Mesenchymal stem cell (in vitro differentiated cells and primary cell): ENCODE data around the gene AUP1.

Source experiments
- DNase-seq: peaks from one replicate; pipeline ENCODE4 v3.0.0-alpha.2; 2013
- H2AFZ ChIP-seq: one replicate; pipeline ENCODE4 v1.6.1; 2013; ENCODE audit warnings: low read depth, mild to moderate bottlenecking, control low read depth, inconsistent platforms, low read length, moderate library complexity
- H2AK5ac ChIP-seq: 2 replicates; pipeline ENCODE4 v1.6.1; 2013; ENCODE audit warnings: low read length, moderate library complexity, mild to moderate bottlenecking, inconsistent platforms; ENCODE audit not compliant: severe bottlenecking
- H2BK120ac ChIP-seq: one replicate; pipeline ENCODE4 v1.6.1; 2013; ENCODE audit warnings: low read depth, mild to moderate bottlenecking, inconsistent platforms, low read length, moderate library complexity
- H2BK12ac ChIP-seq, 2 experiments: one replicate each; pipeline ENCODE4 v1.6.1; 2013; ENCODE audit warnings: inconsistent platforms in 2 of 2, low read length in 2 of 2, mild to moderate bottlenecking in 2 of 2, moderate library complexity in 2 of 2, control low read depth in 1 of 2
- H2BK15ac ChIP-seq: one replicate; pipeline ENCODE4 v1.6.1; 2013; ENCODE audit warnings: mild to moderate bottlenecking, low read depth, inconsistent platforms; ENCODE audit not compliant: poor library complexity, severe bottlenecking
- H2BK5ac ChIP-seq: 2 replicates; pipeline ENCODE4 v1.6.1; 2013; ENCODE audit warnings: low read depth, mild to moderate bottlenecking, low read length, control low read depth, inconsistent platforms; ENCODE audit not compliant: poor library complexity, severe bottlenecking
- H3K14ac ChIP-seq, 2 experiments: one replicate each; pipeline ENCODE4 v1.6.1; 2013; ENCODE audit warnings: inconsistent platforms in 2 of 2, low read length in 2 of 2, control low read depth in 1 of 2, mild to moderate bottlenecking in 1 of 2, moderate library complexity in 1 of 2
- H3K18ac ChIP-seq, 2 experiments: one replicate each; pipeline ENCODE4 v1.6.1; 2013; ENCODE audit warnings: inconsistent platforms in 2 of 2, low read length in 2 of 2, control low read depth in 1 of 2, low read depth in 1 of 2, mild to moderate bottlenecking in 1 of 2
- H3K23ac ChIP-seq, 2 experiments: one replicate each; pipeline ENCODE4 v1.6.1; 2013; ENCODE audit warnings: inconsistent platforms in 2 of 2, low read length in 2 of 2, mild to moderate bottlenecking in 2 of 2, moderate library complexity in 2 of 2, control low read depth in 1 of 2
- H3K27ac ChIP-seq: 2 replicates; pipeline ENCODE4 v1.5.1; 2013; ENCODE audit warnings: mild to moderate bottlenecking, moderate library complexity, low read length, control low read depth, inconsistent platforms; ENCODE audit not compliant: poor library complexity, severe bottlenecking
- H3K27me3 ChIP-seq, 2 experiments: 2 replicates each; pipeline versions ENCODE4 v1.6.1 to v1.7.0; 2013; ENCODE audit warnings: low read length in 2 of 2, mild to moderate bottlenecking in 2 of 2, moderate library complexity in 2 of 2, control low read depth in 1 of 2, inconsistent platforms in 1 of 2; ENCODE audit not compliant: control insufficient read depth in 1 of 2, insufficient read depth in 1 of 2
- H3K36me3 ChIP-seq, 2 experiments: 2 replicates each; pipeline versions ENCODE4 v1.6.1 to v1.7.0; 2013; ENCODE audit warnings: low read length in 2 of 2, control low read depth in 1 of 2, inconsistent platforms in 1 of 2, low read depth in 1 of 2, mild to moderate bottlenecking in 1 of 2; ENCODE audit not compliant: insufficient read depth in 2 of 2, control insufficient read depth in 1 of 2
- H3K4ac ChIP-seq, 2 experiments: one replicate each; pipeline ENCODE4 v1.6.1; 2013; ENCODE audit warnings: inconsistent platforms in 2 of 2, low read length in 2 of 2, mild to moderate bottlenecking in 2 of 2, moderate library complexity in 2 of 2, control low read depth in 1 of 2, low read depth in 1 of 2
- H3K4me1 ChIP-seq: 2 replicates; pipeline ENCODE4 v1.6.1; 2013; ENCODE audit warnings: low read depth, low read length, control low read depth; ENCODE audit not compliant: control insufficient read depth, insufficient read depth
- H3K4me2 ChIP-seq: 2 replicates; pipeline ENCODE4 v1.6.1; 2013; ENCODE audit warnings: low read length, mild to moderate bottlenecking, inconsistent platforms; ENCODE audit not compliant: poor library complexity, severe bottlenecking
- H3K4me3 ChIP-seq, 2 experiments: 2 replicates each; pipeline versions ENCODE4 v1.5.1 to v1.7.0; 2013; ENCODE audit warnings: low read length in 2 of 2, mild to moderate bottlenecking in 2 of 2, control low read depth in 1 of 2, low read depth in 1 of 2; ENCODE audit not compliant: insufficient read depth in 1 of 2
- H3K79me1 ChIP-seq: replicated peaks from 2 replicates; pipeline ENCODE4 v1.6.1; 2013; ENCODE audit warnings: mild to moderate bottlenecking, control low read depth, low read length, inconsistent platforms; ENCODE audit not compliant: poor library complexity, severe bottlenecking
- H3K9ac ChIP-seq: 2 replicates; pipeline ENCODE4 v1.7.0; 2013; ENCODE audit warnings: mild to moderate bottlenecking, low read length, moderate library complexity
- H3K9me3 ChIP-seq: 2 replicates; pipeline ENCODE4 v1.7.0; 2013; ENCODE audit warnings: mild to moderate bottlenecking, low read length; ENCODE audit not compliant: control insufficient read depth
- H4K8ac ChIP-seq: one replicate; pipeline ENCODE4 v1.6.1; 2013; ENCODE audit warnings: inconsistent platforms, mild to moderate bottlenecking, low read length, moderate library complexity
- H4K91ac ChIP-seq: one replicate; pipeline ENCODE4 v1.6.1; 2013; ENCODE audit warnings: mild to moderate bottlenecking, low read length, inconsistent platforms
- WGBS: methylation state at CpG from one replicate; pipeline ENCODE4 v1.1.7; 2013; ENCODE audit warnings: mixed read lengths; 5-methylcytosine and 5-hydroxymethylcytosine counted together

The AUP1 gene

GRCh38 chr2:74482801-74483674, 46.5 kb downstream of the AUP1 start, which contains the start of the genes CCDC142 and TTC31:
CCDC142 (minus strand) TSS chr2:74482998; CDS start chr2:74482837, 161 bp downstream.
TTC31 (plus strand) TSS chr2:74483081; CDS start chr2:74483096, 15 bp downstream.
- Histone ChIP-seq H2BK120ac (no peak within 1 kb of the TSS), H3K79me1 (peaks cover 28% of the 10 kb centered on the region), H4K8ac (peak within 1 kb of the TSS; percentile 89), H3K4me2 (peak within 1 kb of the TSS; percentile 98), H3K4ac (peak within 1 kb of the TSS in 1 of 2 experiments; percentile 75), H3K36me3 (peaks cover 12 to 45% of the 10 kb centered on the region in 2 experiments), H2AFZ (peak within 1 kb of the TSS; percentile 73), H3K27me3 (no peaks in the 10 kb centered on the region), H2BK15ac (peak within 1 kb of the TSS; percentile 45), H2BK12ac (no peak within 1 kb of the TSS), H3K4me1 (peaks cover 18% of the 10 kb centered on the region), H3K23ac (peak within 1 kb of the TSS in 1 of 2 experiments; percentile 40), H4K91ac (peak within 1 kb of the TSS; percentile 79), H2BK5ac (peak within 1 kb of the TSS; percentile 85), H3K27ac (peak within 1 kb of the TSS; percentile 85), H2AK5ac (no peak within 1 kb of the TSS), H3K4me3 (peak within 1 kb of the TSS; percentile 82 to 93), H3K9ac (peak within 1 kb of the TSS; percentile 94), H3K14ac (peak within 1 kb of the TSS in 1 of 2 experiments; percentile 50), H3K9me3 (no peaks in the 10 kb centered on the region), H3K18ac (peak within 1 kb of the TSS; percentile 87 to 98)
- DNase-seq: peak; percentile 97
- 2% methylated on average over 48 of the region's 50 CpGs for WGBS

GRCh38 chr2:74481961-74482800, 47.3 kb downstream of the AUP1 start:
- Histone ChIP-seq H3K4me1 (peaks cover 18% of the 10 kb centered on the region), H2BK120ac (no peak overlapping the region), H3K18ac (peak overlapping the region; percentile 87 to 92), H3K27ac (peak overlapping the region; percentile 70), H3K36me3 (peaks cover 17 to 46% of the 10 kb centered on the region in 2 experiments), H2BK12ac (no peak overlapping the region), H3K4ac (peak overlapping the region in 1 of 2 experiments; percentile 55), H3K23ac (peak overlapping the region in 1 of 2 experiments; percentile 40), H3K9me3 (no peaks in the 10 kb centered on the region), H3K4me3 (peak overlapping the region; percentile 82 to 93), H3K27me3 (no peaks in the 10 kb centered on the region), H3K4me2 (peak overlapping the region; percentile 77), H2AK5ac (no peak overlapping the region), H3K14ac (peak overlapping the region in 1 of 2 experiments; percentile 50), H2BK15ac (peak overlapping the region; percentile 45), H4K91ac (peak overlapping the region; percentile 79), H2BK5ac (no peak overlapping the region), H3K9ac (peak overlapping the region; percentile 94), H2AFZ (peak overlapping the region; percentile 46), H4K8ac (peak overlapping the region; percentile 89), H3K79me1 (peaks cover 31% of the 10 kb centered on the region)
- peak; percentile 37 for DNase-seq
- WGBS: under 1% methylated on average over 73 of the region's 80 CpGs

- no peak overlapping the region for H2BK120ac ChIP-seq
- peak overlapping the region; percentile 77 for H3K4me2 ChIP-seq
- no peak overlapping the region for H4K91ac ChIP-seq
- DNase-seq: no peak
- peak overlapping the region; percentile 94 for H3K9ac ChIP-seq
- H2BK12ac ChIP-seq: no peak overlapping the region
- no peak overlapping the region for H2AFZ ChIP-seq
- peak overlapping the region; percentile 82 to 93 for H3K4me3 ChIP-seq
- H3K4me1 ChIP-seq: peaks cover 18% of the 10 kb centered on the region
- 70% methylated on average over 3 of the region's 3 CpGs for WGBS
- H3K27ac ChIP-seq: no peak overlapping the region
- no peak overlapping the region for H2BK15ac ChIP-seq
- no peak overlapping the region for H2BK5ac ChIP-seq
- H2AK5ac ChIP-seq: no peak overlapping the region
- no peak overlapping the region for H3K4ac ChIP-seq
- no peak overlapping the region for H3K14ac ChIP-seq
- no peak overlapping the region for H3K23ac ChIP-seq
- no peaks in the 10 kb centered on the region for H3K9me3 ChIP-seq
- peaks cover 28% of the 10 kb centered on the region for H3K79me1 ChIP-seq
- H3K27me3 ChIP-seq: no peaks in the 10 kb centered on the region
- H4K8ac ChIP-seq: no peak overlapping the region
- H3K18ac ChIP-seq: no peak overlapping the region
- peaks cover 20 to 46% of the 10 kb centered on the region in 2 experiments for H3K36me3 ChIP-seq
Observed at GRCh38 chr2:74481431-74481830, 48.1 kb downstream of the AUP1 start.
